GM21786 (cell line): ENCODE measurements around the gene CNEP1R1.
A peak's percentile ranks its signal among the peaks of the same experiment; 100 is the strongest.

ENCODE experiments used
- ATAC-seq: cut with Tn5 transposase; IDR thresholded peaks from one replicate; pipeline ENCODE4 v1.9.1; 2021; ENCODE audit not compliant: unreplicated experiment

The CNEP1R1 gene

GRCh38 chr16:50015631-50016030 is 9.4 kb upstream of the CNEP1R1 start:
- no peak for ATAC-seq

GRCh38 chr16:50017553-50017952 is 7.5 kb upstream of the CNEP1R1 start:
- no peak for ATAC-seq

GRCh38 chr16:50021544-50021943 is 3.5 kb upstream of the CNEP1R1 start:
- ATAC-seq, result no peak

- ATAC-seq, result no peak
These were observed 1.4 kb upstream of the CNEP1R1 start for GRCh38 chr16:50023641-50024040.

- ATAC-seq, result no peak
These were observed 818 bp upstream of the CNEP1R1 start for GRCh38 chr16:50024207-50024606.

GRCh38 chr16:50025537-50025931 is 509 bp downstream of the CNEP1R1 start:
- peak; percentile 4 for ATAC-seq

GRCh38 chr16:50027829-50028228 is 2.8 kb downstream of the CNEP1R1 start:
- ATAC-seq, result no peak

GRCh38 chr16:50035468-50035992 is 10.5 kb downstream of the CNEP1R1 start:
- no peak for ATAC-seq

GRCh38 chr16:50036426-50036825 is 11.4 kb downstream of the CNEP1R1 start:
- no peak for ATAC-seq

GRCh38 chr16:50037662-50038220 is 12.7 kb downstream of the CNEP1R1 start:
- no peak for ATAC-seq

- ATAC-seq, result no peak
These were observed 13.3 kb downstream of the CNEP1R1 start for GRCh38 chr16:50038286-50038685.

GRCh38 chr16:50038756-50039529 is 13.9 kb downstream of the CNEP1R1 start:
- ATAC-seq, result no peak

- no peak for ATAC-seq
These were observed 15.0 kb downstream of the CNEP1R1 start for GRCh38 chr16:50040018-50040417.

- no peak for ATAC-seq
These were observed 15.7 kb downstream of the CNEP1R1 start for GRCh38 chr16:50040710-50041109.

- ATAC-seq, result no peak
These were observed 18.3 kb downstream of the CNEP1R1 start for GRCh38 chr16:50043358-50043757.

GRCh38 chr16:50045412-50045811 is 20.4 kb downstream of the CNEP1R1 start:
- no peak for ATAC-seq

- ATAC-seq, result no peak
These were observed 21.8 kb downstream of the CNEP1R1 start for GRCh38 chr16:50046853-50047252.

GRCh38 chr16:50047864-50048263 is 22.8 kb downstream of the CNEP1R1 start:
- no peak for ATAC-seq

GRCh38 chr16:50050802-50051201 is 25.8 kb downstream of the CNEP1R1 start:
- no peak for ATAC-seq

- ATAC-seq, result no peak
These were observed 31.2 kb downstream of the CNEP1R1 start for GRCh38 chr16:50056226-50056625.

- no peak for ATAC-seq
These were observed 33.2 kb downstream of the CNEP1R1 start for GRCh38 chr16:50058091-50058771.

GRCh38 chr16:50059111-50059510 is 34.1 kb downstream of the CNEP1R1 start:
- no peak for ATAC-seq
